A673 (cell line): Measurements from ENCODE around the gene ZNF566. TPM values are rescaled to one million over a fixed set of nuclear protein-coding genes. Genes with fewer than 3 reads are reported as not detected.
"Not testable (repeated sequence)": the region's sequence is repeated elsewhere in the genome, so short reads cannot be mapped to it uniquely, and the experiment has no call there.

Source experiments
- BruUV-seq: library from RNA; stranded (reverse); fragments of 400-500 nt; replicated peaks from 2 replicates; lab custom pipeline; 2021; lab: Mats Ljungman, UMichigan
- CTCF ChIA-PET: fragments of 300-600 bp; sonication (Branson Sonifier 250); formaldehyde crosslinking; loops from one replicate; lab custom pipeline; 2022; ENCODE audit warnings: antibody characterized with exemption; lab: Charles Lee
- POLR2A ChIA-PET: fragments of 300-600 bp; sonication (Branson Sonifier 250); formaldehyde crosslinking; loops from one replicate; lab custom pipeline; 2022; ENCODE audit warnings: antibody characterized with exemption; ENCODE audit not compliant: low non-redundant PET; lab: Charles Lee
- DNase-seq: peaks from one replicate; pipeline ENCODE4 v3.0.0-alpha.2; 2015; ENCODE audit warnings: low spot score
- H3K27ac ChIP-seq: fragments of 200-600 bp; sonication (generic); 2 replicates; pipeline ENCODE4 v1.5.1; 2016; ENCODE audit warnings: mixed run types, low read depth, mild to moderate bottlenecking, mixed read lengths, antibody characterized with exemption, low read length; ENCODE audit not compliant: poor library complexity, severe bottlenecking
- H3K27me3 ChIP-seq: fragments of 200-600 bp; sonication (generic); replicated peaks from 2 replicates; pipeline ENCODE4 v1.6.1; 2017; ENCODE audit warnings: mixed run types, low read depth, mild to moderate bottlenecking, mixed read lengths, antibody characterized with exemption, low read length; ENCODE audit not compliant: insufficient read depth, poor library complexity
- H3K36me3 ChIP-seq: fragments of 200-600 bp; sonication (generic); 2 replicates; pipeline ENCODE4 v1.6.1; 2016; ENCODE audit warnings: mixed run types, mild to moderate bottlenecking, mixed read lengths, antibody characterized with exemption, low read length; ENCODE audit not compliant: insufficient read depth, poor library complexity, severe bottlenecking
- H3K4me1 ChIP-seq: fragments of 200-600 bp; sonication (generic); 2 replicates; pipeline ENCODE4 v1.6.1; 2017; ENCODE audit warnings: mixed run types, mild to moderate bottlenecking, mixed read lengths, antibody characterized with exemption, low read length; ENCODE audit not compliant: insufficient read depth, poor library complexity, severe bottlenecking
- H3K4me3 ChIP-seq: fragments of 200-600 bp; sonication (generic); 2 replicates; pipeline ENCODE4 v1.5.1; 2016; ENCODE audit warnings: low read depth, mixed run types, mild to moderate bottlenecking, mixed read lengths, low read length; ENCODE audit not compliant: poor library complexity, severe bottlenecking
- H3K9me3 ChIP-seq: fragments of 200-600 bp; sonication (generic); 2 replicates; pipeline ENCODE4 v1.6.1; 2016; ENCODE audit warnings: mixed run types, low read depth, mild to moderate bottlenecking, mixed read lengths, antibody characterized with exemption, low read length; ENCODE audit not compliant: poor library complexity, severe bottlenecking
- EZH2 ChIP-seq: fragments of 200-600 bp; sonication (generic); IDR thresholded peaks from 2 replicates; pipeline ENCODE4 v1.6.1; 2017; ENCODE audit warnings: borderline replicate concordance, low read depth, mild to moderate bottlenecking, mixed read lengths, antibody characterized with exemption, low read length; ENCODE audit not compliant: poor library complexity, severe bottlenecking
- intact Hi-C: fragments of 100-400 bp; cut with micrococcal nuclease; formaldehyde crosslinking; loops from one replicate; pipeline ENCODE4 v1.10.0; 2022; ENCODE audit not compliant: unreplicated experiment
- total RNA-seq: library from RNA; stranded (reverse); gene quantifications from 2 replicates; pipeline ENCODE4 v1.2.3, GENCODE V29; 2021
- TF ChIP-seq, protein P1 (sequence below): fragments of 300-800, 200-600 bp; sonication (generic); conservative IDR thresholded peaks from 2 replicates; pipeline ENCODE4 v1.5.1; 2017; ENCODE audit warnings: low read depth, mild to moderate bottlenecking, antibody characterized with exemption, low read length, moderate library complexity, mixed read lengths

The ZNF566 gene
- total RNA-seq, 1 experiment from 2014 or later = 16.4 TPM

DNA sequence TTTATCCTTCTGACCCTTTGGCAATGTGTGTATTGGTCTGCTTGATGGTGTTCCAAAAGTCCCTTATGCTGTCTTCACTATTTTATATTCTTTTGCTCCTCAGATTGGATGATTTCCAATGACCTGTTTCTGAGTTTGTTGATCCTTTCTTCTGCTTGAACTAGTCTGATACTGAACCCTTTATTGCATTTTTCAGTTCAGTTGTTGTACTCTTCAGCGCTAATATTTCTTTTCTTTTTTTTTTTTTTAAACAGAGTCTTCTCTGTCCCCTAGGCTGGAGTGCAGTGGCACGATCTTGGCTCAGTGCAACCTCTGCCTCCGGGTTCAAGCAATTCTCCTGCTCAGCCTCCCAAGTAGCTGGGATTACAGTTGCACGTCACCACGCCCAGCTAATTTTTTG, 12.6 kb upstream of the ZNF566 start:
- Histone ChIP-seq H3K27me3 (no peaks in the 10 kb centered on the region), H3K36me3 (no peaks in the 10 kb centered on the region), H3K27ac (no peak overlapping the region), H3K9me3 (peaks cover 30% of the 10 kb centered on the region), H3K4me3 (no peak overlapping the region), H3K4me1 (no peaks in the 10 kb centered on the region)
- no peak for DNase-seq
- no peak for TF ChIP-seq EZH2
- TF ChIP-seq, protein P1, sequence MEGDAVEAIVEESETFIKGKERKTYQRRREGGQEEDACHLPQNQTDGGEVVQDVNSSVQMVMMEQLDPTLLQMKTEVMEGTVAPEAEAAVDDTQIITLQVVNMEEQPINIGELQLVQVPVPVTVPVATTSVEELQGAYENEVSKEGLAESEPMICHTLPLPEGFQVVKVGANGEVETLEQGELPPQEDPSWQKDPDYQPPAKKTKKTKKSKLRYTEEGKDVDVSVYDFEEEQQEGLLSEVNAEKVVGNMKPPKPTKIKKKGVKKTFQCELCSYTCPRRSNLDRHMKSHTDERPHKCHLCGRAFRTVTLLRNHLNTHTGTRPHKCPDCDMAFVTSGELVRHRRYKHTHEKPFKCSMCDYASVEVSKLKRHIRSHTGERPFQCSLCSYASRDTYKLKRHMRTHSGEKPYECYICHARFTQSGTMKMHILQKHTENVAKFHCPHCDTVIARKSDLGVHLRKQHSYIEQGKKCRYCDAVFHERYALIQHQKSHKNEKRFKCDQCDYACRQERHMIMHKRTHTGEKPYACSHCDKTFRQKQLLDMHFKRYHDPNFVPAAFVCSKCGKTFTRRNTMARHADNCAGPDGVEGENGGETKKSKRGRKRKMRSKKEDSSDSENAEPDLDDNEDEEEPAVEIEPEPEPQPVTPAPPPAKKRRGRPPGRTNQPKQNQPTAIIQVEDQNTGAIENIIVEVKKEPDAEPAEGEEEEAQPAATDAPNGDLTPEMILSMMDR = no peak
- POLR2A ChIA-PET = no interaction called here
- CTCF ChIA-PET = no interaction called here
- intact Hi-C loops = no loop called here
- BruUV-seq = no TSS peak

DNA sequence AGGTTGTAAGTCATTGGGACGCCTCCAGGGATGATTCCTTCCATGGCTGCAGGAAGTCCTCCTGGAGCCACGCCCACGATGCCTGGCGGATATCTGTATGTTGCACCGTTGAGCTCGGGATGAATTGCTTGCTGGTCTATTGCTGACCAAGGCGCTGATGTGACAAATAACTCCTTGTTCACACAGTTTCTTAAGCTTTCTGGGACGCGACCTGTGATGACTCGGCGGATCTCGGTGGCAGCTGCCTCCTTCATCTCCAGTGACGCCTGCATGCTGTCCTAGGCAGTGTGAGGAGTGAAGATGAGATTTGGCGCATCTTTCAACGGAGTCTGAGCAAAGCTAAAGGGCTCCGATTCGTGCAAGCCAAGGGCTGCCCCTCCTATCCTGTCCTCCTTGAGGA, 7.6 kb upstream of the ZNF566 start:
- no peak overlapping the region for H3K4me3 ChIP-seq
- H3K27ac ChIP-seq = no peak overlapping the region
- no TSS peak for BruUV-seq
- ChIA-PET POLR2A (no interaction called here), CTCF (no interaction called here)
- no peaks in the 10 kb centered on the region for H3K27me3 ChIP-seq
- TF ChIP-seq, protein P1 = no peak
- no peak for TF ChIP-seq EZH2
- intact Hi-C loops = no loop called here
- no peaks in the 10 kb centered on the region for H3K4me1 ChIP-seq
- no peaks in the 10 kb centered on the region for H3K36me3 ChIP-seq
- H3K9me3 ChIP-seq = peaks cover 10% of the 10 kb centered on the region
- DNase-seq = no peak

DNA sequence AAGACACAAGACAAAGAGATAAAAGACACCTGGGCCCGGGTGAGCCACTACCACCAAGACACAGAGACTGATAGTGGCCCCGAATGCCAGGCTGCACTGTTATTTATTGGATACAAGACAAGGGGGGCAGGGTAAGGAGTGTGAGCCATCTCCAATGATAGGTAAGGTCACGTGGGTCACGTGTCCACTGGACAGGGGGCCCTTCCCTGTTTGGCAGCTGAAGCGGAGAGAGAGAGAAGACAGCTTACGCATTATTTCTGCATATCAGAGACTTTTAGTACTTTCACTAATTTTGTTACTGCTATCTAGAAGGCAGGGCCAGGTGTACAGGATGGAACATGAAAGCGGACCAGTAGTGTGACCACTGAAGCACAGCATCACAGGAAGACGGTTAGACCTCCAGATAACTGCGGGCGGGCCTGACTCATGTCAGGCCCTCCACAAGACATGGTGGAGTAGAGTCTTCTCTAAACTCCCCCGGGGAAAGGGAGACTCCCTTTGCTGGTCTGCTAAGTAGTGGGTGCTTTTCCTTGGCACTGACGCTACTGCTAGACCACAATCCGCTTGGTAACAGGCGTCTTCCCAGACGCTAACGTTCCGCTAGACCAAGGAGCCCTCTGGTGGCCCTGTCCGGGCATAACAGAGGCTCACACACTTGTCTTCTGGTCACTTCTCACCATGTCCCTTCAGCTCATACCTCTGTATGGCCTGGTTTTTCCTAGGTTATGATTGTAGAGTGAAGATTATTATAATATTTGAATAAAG, 3.5 kb upstream of the ZNF566 start:
- intact Hi-C loops = loop anchor here (2.0 to 5.0 kb wide), 2 partner anchors 301 to 364 kb away; no protein-coding TSS in a partner anchor
- BruUV-seq, H3K36me3 ChIP-seq, H3K27me3 ChIP-seq, H3K4me1 ChIP-seq, H3K27ac ChIP-seq, H3K9me3 ChIP-seq, H3K4me3 ChIP-seq, POLR2A ChIA-PET, CTCF ChIA-PET: not testable (repeated sequence)
- peak; percentile 60 for DNase-seq
- TF ChIP-seq, protein P1 = peak; percentile 58

DNA sequence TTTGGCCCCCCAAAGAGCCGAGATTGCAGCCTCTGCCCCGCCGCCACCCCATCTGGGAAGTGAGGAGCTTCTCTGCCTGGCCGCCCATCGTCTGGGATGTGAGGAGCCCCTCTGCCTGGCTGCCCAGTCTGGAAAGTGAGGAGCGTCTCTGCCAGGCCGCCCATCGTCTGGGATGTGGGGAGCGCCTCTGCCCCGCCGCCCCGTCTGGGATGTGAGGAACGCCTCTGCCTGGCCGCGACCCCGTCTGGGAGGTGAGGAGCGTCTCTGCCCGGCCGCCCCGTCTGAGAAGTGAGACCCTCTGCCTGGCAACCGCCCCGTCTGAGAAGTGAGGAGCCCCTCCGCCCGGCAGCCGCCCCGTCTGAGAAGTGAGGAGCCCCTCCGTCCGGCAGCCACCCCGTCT, 1.5 kb upstream of the ZNF566 start:
- not testable (repeated sequence) for H3K27me3 ChIP-seq, BruUV-seq, H3K4me1 ChIP-seq

More for the DNA sequence above, 1.5 kb upstream of the ZNF566 start:
- H3K9me3 ChIP-seq, H3K36me3 ChIP-seq, DNase-seq, POLR2A ChIA-PET, H3K27ac ChIP-seq, H3K4me3 ChIP-seq, CTCF ChIA-PET: not testable (repeated sequence)
- intact Hi-C loops = loop anchor here (5.0 kb wide), 1 partner anchor 299 kb away; no protein-coding TSS in a partner anchor
